Measurements from ENCODE around the gene CRP. TPM values are rescaled to one million over a fixed set of nuclear protein-coding genes. Genes with fewer than 3 reads are reported as not detected.

The CRP gene
- total and polyA plus RNA-seq, 8 donors = 0.10 TPM; not detected in 7

- no peaks in the 10 kb centered on the region for H3K36me3 ChIP-seq
- no peak overlapping the region for H3K27ac ChIP-seq
- H3K9me3 ChIP-seq = no peaks in the 10 kb centered on the region
- no peak for TF ChIP-seq EP300 (IDR thresholded peaks at IDR 0.05)
- no peak for TF ChIP-seq POLR2A (IDR thresholded peaks at IDR 0.05)
- TF ChIP-seq CTCF (IDR thresholded peaks at IDR 0.05) = no peak
- no peak for TF ChIP-seq POLR2AphosphoS5 (IDR thresholded peaks at IDR 0.05)
- DNase-seq = no peak
- intact Hi-C loops (cut with DNase I; ENCODE audit: low total_unique reads) = no loop called here
- H3K4me1 ChIP-seq = no peaks in the 10 kb centered on the region
- peaks cover 0 to 4% (median 0%) of the 10 kb centered on the region in 3 donors for H3K27me3 ChIP-seq
- no peak overlapping the region for H3K4me3 ChIP-seq
- 63 to 70% (median 66%) methylated on average over 7 of the region's 7 CpGs for WGBS, 5 donors
Observed at GRCh38 chr1:159700312-159700711, 14.1 kb downstream of the CRP start.

- Histone ChIP-seq H3K4me3 (no peak overlapping the region), H3K4me1 (no peaks in the 10 kb centered on the region), H3K36me3 (no peaks in the 10 kb centered on the region), H3K27me3 (peaks cover 0 to 9% (median 0%) of the 10 kb centered on the region in 3 donors), H3K9me3 (no peaks in the 10 kb centered on the region), H3K27ac (no peak overlapping the region)
- 76 to 82% (median 79%) methylated on average over 3 of the region's 3 CpGs for WGBS, 5 donors
- intact Hi-C loops (cut with DNase I; ENCODE audit: low total_unique reads) = no loop called here
- TF ChIP-seq EP300 (IDR thresholded peaks at IDR 0.05) = no peak
- no peak for TF ChIP-seq CTCF (IDR thresholded peaks at IDR 0.05)
- no peak for TF ChIP-seq POLR2A (IDR thresholded peaks at IDR 0.05)
- TF ChIP-seq POLR2AphosphoS5 (IDR thresholded peaks at IDR 0.05) = no peak
- no peak for DNase-seq
Observed at GRCh38 chr1:159699653-159700052, 14.7 kb downstream of the CRP start.

- Histone ChIP-seq H3K9me3 (no peaks in the 10 kb centered on the region), H3K4me1 (no peaks in the 10 kb centered on the region), H3K27me3 (peaks cover 0 to 13% (median 0%) of the 10 kb centered on the region in 3 donors), H3K4me3 (no peak overlapping the region), H3K36me3 (no peaks in the 10 kb centered on the region), H3K27ac (no peak overlapping the region)
- no peak for TF ChIP-seq CTCF (IDR thresholded peaks at IDR 0.05)
- TF ChIP-seq EP300 (IDR thresholded peaks at IDR 0.05) = no peak
- TF ChIP-seq POLR2A (IDR thresholded peaks at IDR 0.05) = no peak
- TF ChIP-seq POLR2AphosphoS5 (IDR thresholded peaks at IDR 0.05) = no peak
- no peak for DNase-seq
- intact Hi-C loops (cut with DNase I; ENCODE audit: low total_unique reads) = no loop called here
Observed at GRCh38 chr1:159699246-159699645, 15.1 kb downstream of the CRP start.

- intact Hi-C loops (cut with DNase I; ENCODE audit: low total_unique reads) = no loop called here
- H3K9me3 ChIP-seq = no peaks in the 10 kb centered on the region
- TF ChIP-seq CTCF (IDR thresholded peaks at IDR 0.05) (no peak), POLR2AphosphoS5 (IDR thresholded peaks at IDR 0.05) (no peak), EP300 (IDR thresholded peaks at IDR 0.05) (no peak), POLR2A (IDR thresholded peaks at IDR 0.05) (no peak)
Observed at GRCh38 chr1:159687511-159687910, 26.9 kb downstream of the CRP start.

More at GRCh38 chr1:159687511-159687910, 26.9 kb downstream of the CRP start:
- no peak for DNase-seq
- Histone ChIP-seq H3K27me3 (peaks cover 0 to 10% (median 4%) of the 10 kb centered on the region in 3 donors), H3K4me3 (no peak overlapping the region), H3K27ac (no peak overlapping the region), H3K4me1 (no peaks in the 10 kb centered on the region), H3K36me3 (no peaks in the 10 kb centered on the region)
